ENCODE data around the gene LAMA5.

- TF ChIP-seq CTCF (optimal IDR thresholded peaks at IDR 0.05 in 1 of 3, IDR thresholded peaks at IDR 0.05 in 1 of 3, conservative IDR thresholded peaks at IDR 0.05 in 1 of 3; ENCODE audit: extremely low read depth in 1 of 3, insufficient read depth in 2 of 3, low read length in 3 of 3): no peak
- no peak for TF ChIP-seq EZH2 (IDR thresholded peaks at IDR 0.05; ENCODE audit: low read length)
Measured at GRCh38 chr20:62282103-62282502, 85.0 kb downstream of the LAMA5 start.

Data from keratinocyte (primary cell).